RWPE1 (cell line): ENCODE results near the gene VWDE.

ENCODE experiments used
- CTCF ChIA-PET: fragments of 350-600 bp; sonication (Branson Sonifier 250); formaldehyde crosslinking; extraction: SDS; loops from one replicate; lab custom pipeline; 2021; lab: Yijun Ruan, JAX
- POLR2A ChIA-PET: fragments of 400-600 bp; formaldehyde crosslinking; extraction: SDS; loops from one replicate; lab custom pipeline; 2020; ENCODE audit warnings: antibody characterized with exemption; ENCODE audit not compliant: low non-redundant PET; lab: Yijun Ruan, JAX
- DNase-seq: peaks from one replicate; pipeline ENCODE4 v3.0.0; 2012; ENCODE audit warnings: low spot score
- H3K27ac ChIP-seq: fragments of 450-650 bp; 2 replicates; pipeline ENCODE4 v1.5.1; 2017
- TF ChIP-seq, protein P1 (sequence below): fragments of 450-650 bp; conservative IDR thresholded peaks from 2 replicates; pipeline ENCODE4 v1.5.1; 2017; ENCODE audit warnings: low read depth, mild to moderate bottlenecking

Gene VWDE

DNA sequence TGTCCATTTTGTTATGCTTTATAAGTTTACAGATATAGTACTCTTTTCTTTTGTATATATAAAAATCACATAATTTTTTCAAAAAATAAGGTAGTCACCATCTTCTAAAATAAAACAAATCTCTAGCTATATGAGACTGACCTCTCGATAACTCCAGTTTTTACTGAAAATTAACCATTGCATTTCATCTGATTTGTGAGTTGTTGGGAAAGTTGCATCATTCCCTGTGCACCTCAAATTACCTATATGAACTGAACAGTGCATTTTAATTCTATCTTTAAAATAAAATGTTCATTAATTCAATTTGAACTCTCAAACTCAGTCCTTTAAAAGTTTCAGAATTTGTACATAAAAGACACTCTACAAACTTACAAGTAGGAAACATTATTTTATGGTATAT, 86.0 kb downstream of the VWDE start:
- CTCF ChIA-PET = no interaction called here
- DNase-seq = no peak
- POLR2A ChIA-PET = no interaction called here
- no peak overlapping the region for H3K27ac ChIP-seq
- TF ChIP-seq, protein P1, sequence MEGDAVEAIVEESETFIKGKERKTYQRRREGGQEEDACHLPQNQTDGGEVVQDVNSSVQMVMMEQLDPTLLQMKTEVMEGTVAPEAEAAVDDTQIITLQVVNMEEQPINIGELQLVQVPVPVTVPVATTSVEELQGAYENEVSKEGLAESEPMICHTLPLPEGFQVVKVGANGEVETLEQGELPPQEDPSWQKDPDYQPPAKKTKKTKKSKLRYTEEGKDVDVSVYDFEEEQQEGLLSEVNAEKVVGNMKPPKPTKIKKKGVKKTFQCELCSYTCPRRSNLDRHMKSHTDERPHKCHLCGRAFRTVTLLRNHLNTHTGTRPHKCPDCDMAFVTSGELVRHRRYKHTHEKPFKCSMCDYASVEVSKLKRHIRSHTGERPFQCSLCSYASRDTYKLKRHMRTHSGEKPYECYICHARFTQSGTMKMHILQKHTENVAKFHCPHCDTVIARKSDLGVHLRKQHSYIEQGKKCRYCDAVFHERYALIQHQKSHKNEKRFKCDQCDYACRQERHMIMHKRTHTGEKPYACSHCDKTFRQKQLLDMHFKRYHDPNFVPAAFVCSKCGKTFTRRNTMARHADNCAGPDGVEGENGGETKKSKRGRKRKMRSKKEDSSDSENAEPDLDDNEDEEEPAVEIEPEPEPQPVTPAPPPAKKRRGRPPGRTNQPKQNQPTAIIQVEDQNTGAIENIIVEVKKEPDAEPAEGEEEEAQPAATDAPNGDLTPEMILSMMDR = no peak

DNA sequence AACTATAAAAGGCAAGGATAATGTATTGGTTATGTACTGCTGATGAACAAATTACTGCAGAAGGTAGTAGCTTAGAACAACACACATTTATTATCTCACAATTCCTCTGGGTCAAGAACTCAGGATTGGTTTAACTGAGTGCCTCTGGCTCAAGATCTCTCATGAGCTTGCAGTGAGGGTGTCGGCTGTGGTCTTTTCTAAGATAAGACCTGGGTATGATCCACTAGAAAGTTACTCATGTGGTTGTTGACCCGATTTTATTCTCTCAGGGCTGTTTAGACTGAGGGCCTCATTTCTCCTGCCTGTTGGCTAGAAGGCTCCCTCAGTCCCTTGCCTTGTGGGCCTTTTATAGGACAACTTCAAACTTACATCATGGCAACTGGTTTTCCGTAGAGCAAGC, 86.7 kb downstream of the VWDE start:
- POLR2A ChIA-PET = no interaction called here
- CTCF ChIA-PET = no interaction called here
- H3K27ac ChIP-seq = no peak overlapping the region
- DNase-seq = no peak
- TF ChIP-seq, protein P1 = no peak

DNA sequence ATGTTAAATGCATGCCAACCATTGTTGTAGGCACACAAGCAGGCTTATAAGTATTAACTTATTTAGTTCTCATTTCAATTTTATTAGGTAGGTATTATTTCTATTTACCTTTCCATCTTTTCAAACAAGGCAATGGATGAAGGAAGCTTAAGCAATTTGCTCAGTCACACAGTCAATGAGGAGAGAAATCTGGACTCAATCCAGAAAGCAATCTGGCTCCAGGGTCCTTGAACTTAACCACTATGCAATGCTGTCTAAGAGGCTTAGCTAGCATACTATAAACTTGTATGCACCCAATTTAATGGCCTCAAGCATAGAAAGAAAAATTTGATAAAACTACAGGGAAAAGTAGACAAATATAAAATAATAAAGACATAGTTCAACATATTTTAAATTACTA, 88.6 kb downstream of the VWDE start:
- H3K27ac ChIP-seq = no peak overlapping the region
- ChIA-PET CTCF (interaction anchor here (0.7 kb wide), 1 partner anchor 742 kb away, joined by 3 read pairs; no protein-coding TSS in a partner anchor), POLR2A (no interaction called here)
- no peak for DNase-seq
- TF ChIP-seq, protein P1 = no peak

DNA sequence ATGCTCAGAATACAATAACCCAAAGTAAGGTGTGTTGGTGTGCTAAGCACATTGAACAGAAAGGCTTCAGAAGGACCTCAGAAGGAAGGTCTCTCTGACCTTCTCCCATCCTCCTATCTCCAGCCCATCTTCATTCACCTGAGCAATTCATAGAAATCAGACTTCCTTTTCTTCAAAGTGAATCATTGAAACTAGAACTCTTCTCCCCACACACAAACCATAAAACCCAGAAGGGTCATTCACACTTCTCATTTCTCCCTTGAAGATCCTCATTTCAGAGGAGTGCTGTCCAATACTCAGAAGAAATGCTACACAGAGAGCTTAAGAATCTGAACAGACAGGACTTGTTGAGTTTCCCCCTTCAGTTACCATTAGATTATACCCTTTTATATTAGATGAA, 89.5 kb downstream of the VWDE start:
- ChIA-PET CTCF (interaction anchor here (0.6 kb wide), 1 partner anchor 287 kb away, joined by 3 read pairs; no protein-coding TSS in a partner anchor), POLR2A (no interaction called here)
- no peak overlapping the region for H3K27ac ChIP-seq
- DNase-seq = no peak
- TF ChIP-seq, protein P1 = no peak

DNA sequence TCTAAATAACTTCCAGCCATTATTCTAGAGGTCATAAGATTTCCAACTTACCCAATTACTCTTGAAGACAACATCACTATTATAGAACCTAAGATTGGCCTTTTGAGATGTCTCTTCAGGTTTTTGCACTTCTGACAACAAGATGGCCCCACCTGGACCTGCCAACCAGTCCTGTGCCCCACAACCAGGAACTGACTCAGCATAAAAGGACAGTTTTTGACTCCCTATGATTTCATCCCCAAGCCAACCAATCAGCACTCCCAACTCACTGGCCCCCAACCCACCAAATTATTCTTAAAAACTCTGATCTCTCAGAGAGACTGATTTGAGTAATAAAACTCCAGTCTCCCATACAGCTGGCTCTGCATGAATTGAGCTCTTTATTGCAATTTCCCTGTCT, 98.2 kb downstream of the VWDE start:
- TF ChIP-seq, protein P1 = no peak
- no peak for DNase-seq
- CTCF ChIA-PET = no interaction called here
- POLR2A ChIA-PET = no interaction called here
- H3K27ac ChIP-seq = no peak overlapping the region

DNA sequence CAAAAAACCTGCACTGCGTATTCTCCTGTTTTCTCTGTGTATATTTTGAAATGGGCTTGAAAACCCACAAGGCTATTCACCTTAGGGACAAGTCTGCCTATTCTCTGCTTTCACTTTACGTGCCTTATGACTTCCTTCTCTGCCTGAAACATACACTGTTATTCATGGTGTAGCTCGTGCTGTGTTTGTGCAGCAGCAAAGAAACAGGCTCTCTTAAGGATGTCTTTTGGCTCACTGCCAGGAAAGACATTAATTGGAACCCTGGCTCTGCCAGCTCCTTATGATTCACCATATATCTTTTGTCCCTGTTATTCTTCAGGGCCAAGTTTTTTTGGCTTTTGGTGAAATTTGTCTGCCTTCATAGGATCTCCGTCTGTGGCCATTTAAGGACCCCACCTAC, 100.2 kb downstream of the VWDE start:
- TF ChIP-seq, protein P1 = no peak
- H3K27ac ChIP-seq = no peak overlapping the region
- peak; percentile 8 for DNase-seq
- ChIA-PET POLR2A (no interaction called here), CTCF (no interaction called here)

DNA sequence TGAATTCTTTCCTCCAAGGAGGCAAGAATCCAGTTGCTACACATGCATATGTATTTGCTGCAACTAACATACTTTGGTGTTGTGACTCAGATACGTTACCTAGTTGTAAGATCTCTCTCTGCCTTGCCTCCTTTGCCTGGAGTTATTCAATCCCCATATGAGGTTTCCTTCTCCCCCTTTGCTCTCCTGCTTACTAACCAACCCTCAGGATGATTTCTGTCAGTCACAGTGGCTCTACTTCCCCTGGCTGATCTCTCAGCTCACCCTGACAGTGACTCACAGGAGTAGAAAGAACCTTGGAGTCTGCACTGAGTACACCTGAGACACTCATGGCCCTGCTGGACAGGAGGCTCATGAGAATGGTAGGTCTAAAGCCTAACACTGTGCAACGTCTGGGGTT, 100.6 kb downstream of the VWDE start:
- TF ChIP-seq, protein P1 = no peak
- peak; percentile 33 for DNase-seq
- ChIA-PET POLR2A (no interaction called here), CTCF (no interaction called here)
- H3K27ac ChIP-seq = no peak overlapping the region
